Fibroblast of skin of scalp (primary cell): ENCODE measurements around the gene DGCR8.

Experiments used
- DNase-seq: peaks from one replicate; pipeline ENCODE4 v3.0.0-alpha.2; 2013

DGCR8 gene

DNA sequence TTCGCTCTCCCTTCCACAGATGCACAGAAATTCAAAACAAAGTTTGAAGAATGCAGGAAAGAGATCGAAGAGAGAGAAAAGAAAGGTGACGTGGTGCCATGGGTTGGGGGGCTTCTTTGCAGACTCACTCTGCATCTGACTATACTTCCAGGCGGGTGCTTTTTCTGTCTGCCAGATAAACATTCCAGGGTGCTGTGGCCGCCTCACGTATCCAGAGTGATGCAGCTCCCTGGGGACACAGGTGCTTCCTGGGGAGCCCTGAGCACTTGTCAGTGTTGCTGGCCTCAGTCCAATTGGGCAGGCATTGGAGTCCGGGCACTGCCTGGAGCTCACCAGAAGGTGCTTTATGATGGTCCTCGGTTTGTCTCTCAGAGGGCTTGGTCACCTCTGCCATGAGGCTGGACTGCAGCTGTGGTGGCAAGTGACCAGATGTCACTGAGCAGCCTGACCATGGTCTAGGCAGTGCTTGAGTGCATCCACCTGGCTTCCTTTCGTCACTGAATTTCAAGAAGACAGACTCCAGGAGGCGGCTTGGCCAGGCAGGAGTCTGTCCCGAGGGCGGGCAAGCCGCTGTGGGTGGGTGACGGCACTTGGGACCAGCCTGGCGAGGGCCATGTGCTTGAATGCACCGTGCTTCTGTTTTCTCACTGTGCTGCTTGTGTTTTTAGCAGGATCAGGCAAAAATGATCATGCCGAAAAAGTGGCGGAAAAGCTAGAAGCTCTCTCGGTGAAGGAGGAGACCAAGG lies 46.4 kb downstream of the DGCR8 start:
- DNase-seq: no peak

DNA sequence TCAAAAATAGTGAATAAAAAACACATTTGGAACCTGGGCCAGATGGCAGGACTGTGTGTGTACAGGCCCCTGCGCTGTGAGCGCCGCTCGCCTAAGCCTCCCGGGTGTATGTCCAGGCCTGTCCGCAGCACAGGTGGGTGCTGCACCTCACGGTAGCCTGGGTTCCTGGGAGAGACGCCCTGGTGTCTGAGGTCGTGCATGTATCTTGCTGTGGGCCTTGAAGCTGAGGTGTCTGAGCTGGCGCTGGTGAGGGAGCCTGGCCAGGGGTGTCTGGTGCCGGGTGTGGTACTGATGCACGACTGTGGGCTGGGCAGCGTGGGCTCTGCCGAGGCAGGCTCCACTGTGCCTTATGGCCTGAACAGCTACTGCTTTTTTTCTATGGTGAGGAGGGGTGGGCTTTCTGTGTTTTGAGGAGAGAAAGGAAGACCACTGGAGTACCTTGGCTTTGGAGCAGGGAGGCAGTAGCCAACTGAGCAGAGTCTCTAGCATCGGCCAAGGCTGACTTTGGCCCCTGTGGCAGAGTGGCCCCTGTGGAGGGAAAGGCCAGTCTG lies 47.4 kb downstream of the DGCR8 start:
- no peak for DNase-seq

DNA sequence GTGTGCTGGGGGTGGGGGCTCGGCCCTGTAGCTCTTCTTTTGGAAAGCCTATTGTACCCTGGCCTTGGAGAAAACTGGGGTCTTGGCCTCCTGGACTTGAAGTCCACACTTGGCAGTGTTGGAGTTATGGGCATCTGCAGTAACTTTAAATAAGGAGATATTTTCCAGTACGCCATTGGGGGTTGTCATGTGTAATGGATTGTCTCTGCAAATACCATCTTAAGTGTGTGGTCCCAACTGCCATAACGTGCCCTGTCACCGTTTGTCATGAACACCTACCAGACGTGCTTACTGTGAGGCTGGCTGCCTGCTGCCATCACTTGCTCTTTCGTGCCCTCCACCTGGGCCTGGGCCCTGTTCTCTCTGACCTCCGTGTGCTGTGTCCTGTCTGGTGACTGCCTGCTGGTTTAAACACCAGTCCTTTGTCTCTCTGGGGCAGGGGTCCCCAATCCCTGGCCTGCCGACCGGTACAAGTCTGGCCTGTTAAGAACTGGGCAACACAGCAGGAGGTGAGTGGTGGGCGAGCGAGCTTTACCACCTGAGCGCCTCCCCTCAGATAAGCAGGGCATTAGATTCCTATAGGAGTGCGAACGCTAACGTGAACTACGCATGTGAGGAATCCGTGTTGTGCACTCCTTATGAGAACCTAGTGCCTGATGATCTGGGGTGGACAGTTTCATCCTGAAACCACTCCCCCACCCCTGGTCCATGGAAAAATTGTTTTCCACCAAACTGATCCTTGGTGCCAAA lies 48.0 kb downstream of the DGCR8 start:
- no peak for DNase-seq

DNA sequence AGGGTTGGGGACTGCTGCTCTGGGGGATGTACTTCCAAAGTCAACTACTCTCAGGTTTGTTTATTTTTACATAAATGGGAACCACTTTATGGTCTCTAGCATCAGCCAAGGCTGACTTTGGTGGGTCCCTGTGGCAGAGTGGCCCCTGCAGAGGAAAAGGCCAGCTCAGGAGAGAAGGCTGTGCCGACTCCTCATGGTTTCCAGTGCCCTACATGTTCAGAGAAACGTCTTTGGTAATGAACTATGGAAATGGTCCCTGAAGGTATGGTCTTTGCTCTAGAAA lies 48.5 kb downstream of the DGCR8 start:
- no peak for DNase-seq

DNA sequence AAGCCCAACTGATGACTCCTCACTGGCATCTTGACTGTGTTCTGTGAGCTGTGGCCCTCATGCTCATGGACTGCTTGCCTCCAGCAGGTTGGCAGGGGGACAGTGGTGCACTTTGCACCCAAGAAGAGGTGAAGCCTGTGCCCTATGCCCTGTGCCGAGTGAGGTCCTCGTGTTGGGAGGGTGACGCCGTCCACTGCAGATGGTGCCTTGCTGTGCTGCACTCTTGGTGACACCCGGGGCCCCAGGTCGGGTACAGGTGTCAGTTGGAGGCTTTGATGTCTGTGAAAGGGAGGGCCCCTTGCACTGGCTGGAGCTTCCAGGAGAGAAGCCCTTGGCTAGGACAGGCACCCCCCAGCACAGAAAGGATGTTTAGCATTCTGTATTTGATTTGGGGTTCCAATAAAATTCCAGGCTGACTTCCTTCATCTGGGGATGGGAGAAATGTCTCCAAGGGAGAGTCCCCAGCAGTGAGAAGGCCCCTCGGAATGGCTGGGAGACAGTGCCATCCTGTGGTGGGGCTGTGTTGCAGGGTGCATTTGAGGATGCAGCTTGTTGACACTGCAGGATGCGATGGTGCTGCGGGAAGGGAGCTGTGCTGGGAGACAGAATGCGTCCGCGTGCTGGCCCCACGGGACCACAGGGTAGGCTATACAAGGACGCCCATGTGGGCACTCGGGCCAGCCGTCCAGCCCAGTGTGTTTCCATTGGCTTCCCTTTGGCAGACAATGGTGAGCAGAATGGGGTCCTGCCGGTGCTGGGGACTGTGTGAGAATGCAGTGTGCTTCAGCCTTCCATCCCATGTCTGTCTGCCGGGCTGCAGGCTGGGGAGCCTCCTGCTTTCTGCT lies 49.1 kb downstream of the DGCR8 start:
- peak; percentile 24 for DNase-seq

DNA sequence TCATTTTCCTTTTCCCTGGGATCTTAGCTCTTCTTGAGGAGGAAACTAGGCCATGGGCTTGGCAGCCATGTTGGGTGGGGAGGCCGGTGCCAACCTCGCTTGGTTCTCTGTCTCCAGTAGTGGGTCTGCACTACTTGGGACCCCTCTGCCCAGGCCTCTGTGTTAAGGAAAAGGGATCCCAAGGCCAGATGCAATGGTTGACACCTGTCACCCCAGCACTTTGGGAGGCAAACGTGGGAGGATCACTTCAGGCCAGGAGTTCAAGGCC lies 49.6 kb downstream of the DGCR8 start:
- no peak for DNase-seq

DNA sequence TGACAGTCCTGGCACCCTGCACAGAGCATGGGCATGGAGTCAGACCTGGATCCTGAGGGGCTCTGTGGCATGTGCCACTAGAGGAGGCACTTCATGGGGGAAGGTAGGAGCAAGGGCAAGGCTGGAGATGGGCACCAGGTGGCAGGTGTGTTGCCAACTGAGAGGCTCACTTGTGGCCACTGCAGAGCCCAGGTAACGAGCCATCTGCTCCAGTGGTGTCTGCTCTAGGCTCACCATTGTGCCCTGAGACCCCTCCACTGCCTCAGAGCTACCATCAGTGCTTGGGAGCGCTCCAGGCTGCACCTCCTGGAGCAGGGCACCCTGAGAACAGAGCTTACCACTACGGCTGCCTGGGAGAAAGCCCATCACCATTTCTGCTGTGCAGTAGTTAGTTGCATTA lies 50.3 kb downstream of the DGCR8 start:
- no peak for DNase-seq

DNA sequence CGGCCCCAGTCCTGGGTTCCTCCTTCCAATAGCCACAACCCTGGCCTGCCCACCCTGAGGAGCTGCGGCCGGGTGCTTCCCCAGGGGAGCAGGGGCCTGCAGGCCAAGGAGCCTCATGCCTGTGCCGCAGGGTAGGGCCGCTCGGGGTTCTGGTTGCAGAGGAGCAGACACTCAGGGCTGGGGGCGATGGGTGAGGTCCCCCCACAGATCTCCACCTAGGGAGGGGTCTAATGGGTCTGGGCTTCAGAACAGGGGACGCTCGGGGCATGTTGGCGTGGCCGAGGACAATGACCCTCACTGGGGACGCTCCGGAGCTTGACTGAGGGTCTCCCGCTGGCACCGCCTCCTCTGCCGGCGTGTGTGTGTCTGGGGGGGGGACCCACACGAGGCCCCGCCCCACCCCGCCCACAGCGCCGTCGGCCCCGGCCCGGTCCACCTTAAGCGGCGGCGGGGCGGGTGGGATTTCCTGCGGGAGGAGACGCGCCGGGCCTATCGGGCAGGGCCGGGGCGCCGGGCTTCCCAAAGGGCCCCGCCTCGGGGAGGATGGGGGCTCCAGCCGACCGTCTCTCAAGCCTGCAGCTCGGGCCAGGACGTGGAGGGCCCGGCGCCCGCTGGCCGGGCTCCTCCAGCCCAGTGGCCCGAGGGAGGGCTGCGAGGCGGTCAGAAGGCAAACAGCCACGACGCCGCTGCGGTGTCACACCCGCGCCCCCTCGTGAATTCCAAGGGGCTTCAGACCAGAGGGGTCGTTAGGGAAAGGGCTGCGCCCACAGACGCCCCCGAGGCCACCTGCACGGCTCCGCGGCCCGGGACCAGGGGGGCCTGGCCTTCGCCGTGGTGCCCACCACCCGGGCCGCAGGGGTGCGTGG lies 50.9 kb downstream of the DGCR8 start:
- peak; percentile 81 for DNase-seq

DNA sequence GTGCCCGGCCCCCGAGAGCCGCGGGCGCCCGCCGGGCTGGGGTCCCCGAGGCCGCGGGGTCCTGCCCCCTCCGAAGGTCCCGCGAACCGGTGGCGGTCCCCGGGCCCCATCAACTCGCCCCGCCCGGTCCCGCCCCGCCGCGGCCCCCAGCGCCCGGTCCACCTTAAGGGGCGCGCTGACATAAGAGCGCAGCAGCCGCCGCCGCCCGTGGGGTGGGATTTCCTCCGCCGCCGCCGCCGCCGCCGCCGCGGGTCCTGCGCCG lies 51.5 kb downstream of the DGCR8 start, which contains the start of gene ZDHHC8:
TSS of gene ZDHHC8 (plus strand) at position 208 of the 262 bp plus-strand sequence. CDS start 144 bp downstream, outside the sequence.
- DNase-seq: peak; percentile 40

DNA sequence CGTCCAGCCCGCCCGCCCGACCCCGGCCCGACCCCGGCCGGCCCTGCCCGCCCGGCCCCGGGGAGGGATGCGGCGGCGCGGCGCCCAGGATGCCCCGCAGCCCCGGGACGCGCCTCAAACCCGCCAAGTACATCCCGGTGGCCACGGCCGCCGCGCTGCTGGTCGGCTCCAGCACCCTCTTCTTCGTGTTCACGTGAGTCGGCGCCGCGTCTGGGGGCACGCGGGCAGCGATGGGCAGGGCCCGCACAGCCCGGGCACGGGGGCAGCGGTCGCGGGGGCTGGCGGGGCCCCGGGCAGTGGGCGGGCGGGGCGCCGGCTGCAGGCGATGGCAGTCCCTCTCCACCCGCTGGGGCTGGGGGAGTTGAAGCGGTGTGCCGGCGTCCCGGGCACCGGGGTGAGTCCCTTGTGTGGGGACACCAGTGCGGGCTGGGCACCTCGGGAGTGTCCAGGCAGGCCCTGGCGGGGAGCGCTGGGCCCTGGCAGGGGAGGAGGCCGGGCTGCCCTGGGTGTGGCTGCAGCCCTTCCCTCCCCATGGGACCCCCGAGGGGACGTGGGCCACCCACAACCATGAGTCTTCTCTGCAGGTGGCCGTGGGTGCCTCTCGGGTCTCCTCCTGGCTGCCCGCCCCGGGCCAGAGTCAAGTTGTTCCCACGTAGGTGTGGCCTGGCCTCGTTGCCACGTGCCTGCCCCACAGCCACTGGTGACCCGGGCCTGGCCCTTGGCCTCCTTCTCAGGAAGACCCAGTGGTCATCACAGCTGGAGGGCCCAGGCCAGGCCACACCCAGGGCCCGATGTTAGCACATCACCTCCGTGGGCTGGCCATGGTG lies 52.0 kb downstream of the DGCR8 start:
- DNase-seq: no peak

DNA sequence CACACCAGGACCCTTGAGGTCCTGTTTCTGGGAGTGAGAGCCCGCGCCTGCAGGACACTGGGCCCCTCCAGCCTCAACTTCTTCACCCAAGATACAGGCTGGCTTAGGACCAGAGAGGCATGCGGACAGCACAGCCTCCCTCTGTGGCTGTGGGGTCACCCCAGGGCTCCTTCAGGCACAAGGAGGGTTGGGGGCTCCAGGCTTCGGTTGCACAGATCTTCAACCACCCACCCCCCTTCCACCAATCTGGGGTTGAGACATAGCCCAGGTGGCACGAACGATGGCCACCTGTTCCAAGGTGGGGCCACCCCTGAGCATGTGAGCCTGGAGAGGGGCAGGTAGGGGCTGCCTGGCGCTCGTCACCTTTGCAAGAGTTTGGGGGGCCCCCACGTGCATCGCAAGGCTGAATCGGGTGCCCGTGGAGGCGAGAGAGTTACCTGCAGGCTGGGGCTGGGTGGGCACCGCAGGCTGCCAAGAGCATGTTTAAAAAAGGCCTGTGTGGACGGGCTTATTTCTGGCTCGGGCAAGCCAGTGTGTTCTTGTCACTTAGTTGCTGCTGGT lies 52.7 kb downstream of the DGCR8 start:
- no peak for DNase-seq

DNA sequence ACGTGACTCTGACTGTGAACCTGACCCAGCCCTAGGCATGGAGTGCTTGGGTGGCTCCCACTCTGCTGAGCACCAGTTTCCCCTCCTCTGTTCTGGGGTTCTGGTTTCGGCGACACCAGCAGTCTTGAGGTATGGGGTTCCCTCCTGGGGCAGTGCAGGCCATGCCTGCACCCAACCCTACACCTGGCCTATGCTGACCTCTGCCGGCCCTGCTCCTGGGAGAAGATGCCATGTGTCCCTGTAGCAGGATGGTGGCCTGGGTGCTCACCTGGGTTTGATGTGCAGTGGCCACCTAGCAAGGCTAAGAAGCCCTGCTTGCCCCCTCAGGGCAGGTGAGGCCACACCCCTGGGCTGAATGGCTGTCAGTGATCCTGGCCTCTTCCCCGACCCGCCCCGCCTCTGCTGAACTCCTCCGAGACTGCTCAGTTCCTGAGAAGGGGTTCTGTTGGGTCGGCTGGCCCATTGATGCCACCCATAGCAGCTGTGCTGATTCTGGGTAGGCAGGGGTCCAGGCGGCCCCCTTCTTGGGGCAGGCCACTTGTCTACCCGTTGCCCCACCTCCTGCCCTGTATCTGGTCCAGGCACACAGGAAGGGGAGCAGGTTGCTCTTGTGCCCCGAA lies 54.0 kb downstream of the DGCR8 start:
- no peak for DNase-seq

DNA sequence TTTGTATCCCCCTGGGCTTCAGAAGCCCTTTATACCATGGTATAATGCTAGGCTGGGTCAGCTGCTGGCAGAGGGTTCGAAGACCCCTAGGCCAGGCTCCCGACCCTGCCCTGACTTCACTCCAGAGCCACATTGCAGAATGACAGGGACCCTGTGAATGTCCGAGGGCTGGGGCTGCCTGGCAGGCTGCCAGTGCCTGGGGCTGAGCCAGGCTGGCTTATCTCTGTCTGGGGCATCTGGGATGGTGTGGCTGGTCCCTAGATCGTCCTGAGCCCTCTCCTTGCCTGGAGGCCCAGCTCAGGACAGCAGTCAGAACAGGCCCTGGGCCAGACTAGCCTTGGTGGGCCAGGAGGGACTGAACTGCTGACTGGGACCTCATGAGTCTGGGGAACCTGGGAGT lies 55.2 kb downstream of the DGCR8 start:
- no peak for DNase-seq

DNA sequence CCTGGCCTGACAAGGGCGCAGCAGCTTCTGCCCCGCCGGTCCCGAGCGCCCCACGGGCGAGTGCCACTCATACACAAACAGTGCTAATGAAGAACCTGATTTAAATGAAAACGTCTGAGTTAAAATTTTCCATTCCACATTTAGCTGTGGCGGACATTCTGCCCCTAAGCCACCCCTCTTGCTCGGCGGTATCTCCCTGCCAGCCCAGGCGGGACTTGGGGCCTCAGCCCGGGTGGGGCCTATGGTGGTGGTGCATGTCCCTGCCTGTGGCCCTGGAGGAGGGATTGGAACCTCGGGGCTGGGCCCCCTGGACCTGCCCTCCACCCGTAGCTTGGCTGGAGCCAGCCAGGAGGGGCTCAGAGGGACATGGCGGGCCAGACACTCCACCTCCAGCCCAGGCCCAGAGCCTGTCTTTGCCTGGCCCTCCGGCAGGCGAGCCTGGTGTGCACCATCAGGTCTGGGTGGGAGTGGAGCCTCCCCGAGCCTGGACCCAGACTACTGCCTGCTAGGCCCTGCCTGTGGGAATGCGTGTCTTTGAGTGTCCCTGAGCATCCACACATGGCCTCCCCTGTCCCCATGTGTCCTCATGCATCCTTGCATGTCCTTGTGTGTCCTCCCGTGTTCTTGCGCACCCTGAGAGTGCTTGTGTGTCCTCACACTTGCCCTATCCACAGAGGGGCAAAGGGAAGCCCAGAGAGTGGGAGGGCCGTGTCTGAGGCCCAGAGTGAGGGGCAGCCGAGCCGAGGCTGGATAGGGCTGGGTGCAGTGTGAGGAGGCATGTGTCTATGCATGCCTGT lies 56.0 kb downstream of the DGCR8 start:
- DNase-seq: no peak

DNA sequence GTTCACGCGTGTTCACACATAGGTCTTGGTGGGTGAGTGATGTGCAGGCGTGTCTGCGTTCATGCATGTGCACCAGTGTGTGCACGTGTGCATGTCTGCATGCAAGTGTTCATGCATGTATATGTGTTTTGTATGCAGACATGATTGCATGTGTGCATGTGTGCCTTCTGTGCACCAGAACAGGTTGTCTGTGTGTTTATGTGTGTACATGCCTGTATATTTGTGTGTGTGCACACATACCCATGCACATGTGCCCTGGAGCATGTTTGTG lies 56.5 kb downstream of the DGCR8 start:
- no peak for DNase-seq

DNA sequence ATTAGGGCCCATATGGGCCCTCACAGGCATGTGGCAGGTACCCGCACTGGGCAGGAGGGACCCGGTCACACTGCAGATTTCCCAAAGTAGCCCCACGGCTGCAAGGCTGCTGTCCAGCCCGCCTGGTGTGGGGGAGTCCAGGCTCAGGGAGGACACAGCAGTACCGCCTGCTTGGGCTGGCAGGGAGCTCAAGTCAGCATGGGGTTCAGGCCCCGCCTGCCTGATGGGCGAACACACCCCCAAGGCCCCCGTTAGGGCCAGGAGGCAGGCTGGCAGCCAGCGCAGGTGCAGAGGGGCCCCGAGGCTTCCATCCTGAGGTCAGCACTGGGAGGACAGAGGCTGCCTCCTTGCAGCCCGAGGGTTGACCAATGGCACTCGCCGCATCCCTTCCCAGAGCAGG lies 57.1 kb downstream of the DGCR8 start:
- no peak for DNase-seq

DNA sequence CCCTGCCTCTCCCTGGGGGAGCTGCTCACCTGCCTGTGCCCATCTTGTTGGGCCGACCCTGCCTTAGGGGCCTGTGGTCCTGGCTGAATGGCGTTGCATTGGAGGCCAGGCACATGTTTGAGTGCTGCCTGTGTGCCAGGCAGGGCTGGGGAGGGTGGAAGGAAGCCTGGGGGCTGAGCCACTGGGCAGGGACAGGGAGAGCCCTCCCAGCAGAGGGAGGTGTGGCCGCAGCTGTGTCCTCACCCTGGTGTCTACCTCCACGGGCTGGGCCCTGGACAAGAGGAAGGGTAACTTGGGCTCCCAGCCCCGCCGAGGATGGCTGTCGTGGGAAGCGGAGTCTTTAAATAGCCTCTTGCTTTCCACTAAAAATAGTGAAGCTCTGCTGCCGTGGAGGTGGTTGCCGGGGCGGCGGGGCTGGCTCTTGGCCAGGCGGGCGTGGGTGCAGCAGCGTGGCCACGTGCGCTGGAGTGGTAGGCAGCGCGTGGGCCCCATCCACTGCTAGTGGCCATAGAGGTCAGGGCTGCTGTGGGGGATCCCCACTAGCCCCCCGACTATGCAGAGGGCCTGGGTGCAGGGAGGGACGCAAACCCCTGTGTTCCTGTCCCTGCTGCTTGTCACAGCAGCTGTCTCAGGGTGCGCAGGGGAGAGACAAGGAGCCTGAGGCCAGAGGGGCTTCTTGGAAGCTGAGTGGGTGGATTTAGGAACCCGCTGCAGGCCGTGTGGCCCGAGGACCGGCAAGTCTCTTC lies 57.8 kb downstream of the DGCR8 start:
- no peak for DNase-seq

DNA sequence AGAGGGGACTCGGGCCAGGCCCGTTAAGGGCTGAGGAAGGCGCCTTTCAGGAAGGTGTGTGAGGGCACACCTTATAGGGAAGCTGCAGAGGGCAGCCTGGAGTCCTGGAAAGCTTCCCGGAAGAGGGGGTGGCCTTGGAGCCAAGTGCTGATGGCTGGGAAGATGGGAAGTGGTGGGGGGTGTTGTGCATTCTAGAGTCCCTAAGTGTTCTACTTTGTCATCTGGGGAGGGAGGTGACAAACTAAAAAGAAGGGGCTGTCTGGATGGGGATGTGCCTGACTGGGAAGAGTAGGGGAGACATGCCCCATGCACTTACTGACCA lies 58.3 kb downstream of the DGCR8 start:
- no peak for DNase-seq

DNA sequence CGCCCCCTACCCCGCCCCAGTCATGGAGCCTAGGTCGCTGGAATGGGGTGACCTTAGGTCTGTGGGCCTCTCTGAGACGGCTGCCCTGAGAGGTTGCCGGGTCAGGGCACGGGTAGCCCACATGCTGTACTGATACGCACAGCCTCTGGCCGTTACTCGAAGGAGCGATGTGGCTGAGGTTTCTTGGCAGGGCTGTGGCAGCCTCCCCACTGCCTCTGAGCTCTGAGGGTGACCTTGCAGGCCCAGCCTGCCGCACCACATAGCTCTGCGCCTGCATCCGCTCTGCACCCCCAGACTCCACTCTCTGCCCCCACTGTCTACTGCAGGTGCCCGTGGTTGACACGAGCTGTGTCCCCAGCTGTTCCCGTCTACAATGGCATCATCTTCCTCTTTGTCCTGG lies 58.8 kb downstream of the DGCR8 start:
- no peak for DNase-seq
